Muscle layer of duodenum (tissue), 2 donors: ENCODE results near the gene ASPRV1.

Source experiments
- H3K27ac ChIP-seq: one replicate; pipeline ENCODE4 v1.7.0; 2013; ENCODE audit warnings: mild to moderate bottlenecking, low read length
- H3K27me3 ChIP-seq: one replicate; pipeline ENCODE4 v1.7.0; 2013; ENCODE audit warnings: low read depth, mild to moderate bottlenecking, control low read depth, low read length
- H3K36me3 ChIP-seq, 2 donors: one replicate each; pipeline ENCODE4 v1.7.0; 2013; ENCODE audit warnings: low read length in 2 of 2, control low read depth in 1 of 2, mild to moderate bottlenecking in 1 of 2; ENCODE audit not compliant: insufficient read depth in 2 of 2, control insufficient read depth in 1 of 2
- H3K4me1 ChIP-seq, 2 donors: one replicate each; pipeline ENCODE4 v1.7.0; 2013; ENCODE audit warnings: low read length in 2 of 2, mild to moderate bottlenecking in 2 of 2, control low read depth in 1 of 2, moderate library complexity in 1 of 2; ENCODE audit not compliant: insufficient read depth in 2 of 2, control insufficient read depth in 1 of 2
- H3K4me3 ChIP-seq, 2 donors: one replicate each; pipeline ENCODE4 v1.7.0; 2013; ENCODE audit warnings: low read length in 2 of 2, low read depth in 1 of 2, mild to moderate bottlenecking in 1 of 2
- H3K9me3 ChIP-seq, 2 donors: one replicate each; pipeline ENCODE4 v1.7.0; 2013; ENCODE audit warnings: low read length in 2 of 2, control low read depth in 1 of 2, mild to moderate bottlenecking in 1 of 2; ENCODE audit not compliant: control insufficient read depth in 1 of 2
- donor health status: healthy.

ASPRV1 gene

GRCh38 chr2:69985688-69986087 is 24.3 kb upstream of the ASPRV1 start:
- Histone ChIP-seq H3K9me3 (no peaks in the 10 kb centered on the region), H3K4me3 (no peak overlapping the region), H3K4me1 (no peaks in the 10 kb centered on the region), H3K27me3 (no peaks in the 10 kb centered on the region), H3K27ac (no peak overlapping the region), H3K36me3 (no peaks in the 10 kb centered on the region)

- no peaks in the 10 kb centered on the region for H3K27me3 ChIP-seq
- H3K9me3 ChIP-seq = no peaks in the 10 kb centered on the region
- no peaks in the 10 kb centered on the region for H3K36me3 ChIP-seq
- no peaks in the 10 kb centered on the region for H3K4me1 ChIP-seq
- no peak overlapping the region for H3K4me3 ChIP-seq
- no peak overlapping the region for H3K27ac ChIP-seq
These were observed 23.8 kb upstream of the ASPRV1 start for GRCh38 chr2:69985216-69985615.

DNA sequence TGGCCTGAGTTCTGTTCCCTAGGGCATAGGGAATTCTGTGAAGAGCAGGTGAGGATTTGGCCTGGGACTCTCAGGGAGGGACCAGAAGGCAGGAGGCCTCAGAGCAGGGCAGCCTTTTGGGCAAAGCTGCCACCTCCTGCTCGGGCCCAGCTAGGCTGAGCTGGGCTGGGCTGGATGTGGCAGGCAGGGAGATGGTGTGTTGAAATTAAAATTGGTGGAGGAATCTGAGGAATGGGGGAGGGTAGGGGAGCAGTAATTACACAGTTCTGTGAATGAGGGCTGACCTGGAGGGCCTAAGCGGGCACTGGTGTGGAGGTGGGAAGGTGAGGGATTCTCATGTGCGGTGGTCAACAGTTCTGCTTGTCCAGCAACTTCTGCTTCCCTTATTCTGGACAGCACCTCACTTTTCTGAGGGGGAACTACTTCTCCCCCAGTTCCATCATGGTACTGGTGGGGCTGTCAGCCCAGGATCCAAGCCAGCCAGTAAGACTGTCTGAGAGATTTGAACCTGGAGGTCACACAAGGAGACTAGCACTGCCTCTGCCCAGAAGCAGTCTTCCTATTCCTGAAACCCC is 22.0 kb upstream of the ASPRV1 start:
- Histone ChIP-seq H3K36me3 (no peaks in the 10 kb centered on the region), H3K27ac (no peak overlapping the region), H3K9me3 (no peaks in the 10 kb centered on the region), H3K4me3 (no peak overlapping the region), H3K27me3 (no peaks in the 10 kb centered on the region), H3K4me1 (no peaks in the 10 kb centered on the region)

DNA sequence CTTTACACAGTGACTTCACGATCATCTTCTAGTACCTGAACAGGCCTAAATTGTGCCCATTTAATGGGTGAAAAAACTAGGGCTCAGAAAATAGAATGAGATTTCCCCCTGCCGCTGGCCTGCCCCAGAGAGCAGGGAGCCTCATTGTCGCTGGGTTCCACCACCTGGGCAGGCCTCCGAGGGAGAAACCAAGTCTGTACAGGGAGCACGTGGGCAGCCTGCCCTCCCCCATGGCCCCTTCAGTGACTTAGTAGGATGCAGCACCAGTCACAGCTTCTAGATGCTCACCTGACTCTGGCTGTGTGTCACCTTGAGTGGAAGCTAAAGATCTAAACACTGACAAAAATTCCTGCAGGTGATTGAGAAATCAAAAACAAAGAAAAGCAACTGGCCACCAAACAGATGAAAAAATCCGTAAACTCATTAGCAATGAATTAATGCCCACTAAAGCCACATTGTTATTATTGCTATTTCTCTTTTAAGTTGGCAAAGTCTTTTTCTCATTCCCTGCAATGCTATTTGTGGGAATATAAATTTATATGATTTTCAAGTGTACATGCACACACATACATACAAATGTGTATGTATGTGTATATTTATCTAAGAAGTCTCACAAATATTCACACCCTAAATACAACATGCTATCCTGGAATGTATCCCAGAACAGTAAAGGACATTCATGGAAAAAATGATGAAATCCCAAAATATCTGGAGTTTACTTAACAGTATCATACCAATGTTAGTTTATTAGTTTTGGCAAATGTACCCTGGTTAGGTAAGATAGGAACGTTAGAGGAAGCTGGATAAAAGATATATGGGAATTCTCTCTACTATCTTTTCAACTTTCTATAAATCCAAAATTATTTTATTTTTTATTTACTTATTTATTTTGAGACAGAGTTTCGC is 18.7 kb upstream of the ASPRV1 start:
- no peaks in the 10 kb centered on the region for H3K36me3 ChIP-seq
- no peak overlapping the region for H3K27ac ChIP-seq
- no peak overlapping the region for H3K4me3 ChIP-seq
- no peaks in the 10 kb centered on the region for H3K4me1 ChIP-seq
- no peaks in the 10 kb centered on the region for H3K9me3 ChIP-seq
- no peaks in the 10 kb centered on the region for H3K27me3 ChIP-seq

DNA sequence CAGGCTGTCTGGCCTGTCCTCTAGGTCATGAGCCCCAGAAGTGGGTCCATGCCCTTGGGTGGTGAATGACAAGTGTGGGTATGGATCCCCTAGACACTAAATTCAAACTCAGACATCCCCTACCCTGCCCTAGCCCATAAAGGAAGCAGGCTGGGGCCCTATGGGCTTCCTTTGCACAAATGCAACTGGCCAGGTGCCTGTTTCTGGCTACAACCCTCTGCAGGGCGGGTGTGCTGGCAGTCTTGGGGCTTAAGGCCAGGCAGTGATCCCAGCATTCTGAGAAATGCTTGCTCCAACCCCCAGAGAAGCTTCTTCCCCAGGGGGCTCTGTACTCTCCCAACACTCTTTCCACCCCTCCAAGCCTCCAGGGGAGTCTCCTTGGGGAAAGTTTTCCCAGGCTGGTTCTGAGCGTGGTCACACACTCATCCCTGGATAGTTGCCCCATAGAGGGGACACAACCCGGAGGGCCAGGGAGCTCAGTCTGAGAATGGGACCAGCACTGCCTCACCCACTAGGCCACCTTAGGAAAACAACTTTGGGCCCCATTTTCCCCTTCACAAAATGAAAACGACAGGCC is 16.6 kb upstream of the ASPRV1 start:
- no peak overlapping the region for H3K27ac ChIP-seq
- no peaks in the 10 kb centered on the region for H3K4me1 ChIP-seq
- no peaks in the 10 kb centered on the region for H3K36me3 ChIP-seq
- no peak overlapping the region for H3K4me3 ChIP-seq
- H3K9me3 ChIP-seq = no peaks in the 10 kb centered on the region
- no peaks in the 10 kb centered on the region for H3K27me3 ChIP-seq

DNA sequence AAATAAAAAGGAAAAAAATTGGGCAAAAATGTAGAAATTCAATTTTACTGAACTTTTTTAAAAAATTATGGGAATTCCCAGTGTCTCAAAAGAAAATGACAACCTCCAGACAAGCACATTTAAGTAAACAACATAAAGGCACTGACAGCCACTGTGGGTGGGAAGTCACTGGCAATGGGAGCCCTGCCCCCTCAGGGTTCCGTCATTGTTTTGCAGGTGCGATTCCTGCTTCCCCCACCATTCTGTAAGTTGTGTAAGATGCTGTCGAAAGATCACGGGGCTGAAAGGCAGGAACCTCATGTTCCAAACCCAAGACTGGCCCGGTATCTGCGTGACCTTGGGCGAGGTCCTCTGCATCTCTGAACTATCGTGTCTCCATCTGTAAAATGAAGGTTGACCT is 15.8 kb upstream of the ASPRV1 start:
- no peaks in the 10 kb centered on the region for H3K27me3 ChIP-seq
- H3K36me3 ChIP-seq = no peaks in the 10 kb centered on the region
- no peak overlapping the region for H3K27ac ChIP-seq
- no peaks in the 10 kb centered on the region for H3K4me1 ChIP-seq
- H3K4me3 ChIP-seq = no peak overlapping the region
- no peaks in the 10 kb centered on the region for H3K9me3 ChIP-seq

GRCh38 chr2:69975853-69976462 is 14.5 kb upstream of the ASPRV1 start:
- Histone ChIP-seq H3K4me3 (no peak overlapping the region), H3K36me3 (no peaks in the 10 kb centered on the region), H3K9me3 (no peaks in the 10 kb centered on the region), H3K27me3 (no peaks in the 10 kb centered on the region), H3K4me1 (no peaks in the 10 kb centered on the region), H3K27ac (no peak overlapping the region)

GRCh38 chr2:69975136-69975852 is 13.9 kb upstream of the ASPRV1 start:
- no peaks in the 10 kb centered on the region for H3K9me3 ChIP-seq
- no peak overlapping the region for H3K4me3 ChIP-seq
- H3K27ac ChIP-seq = no peak overlapping the region
- no peaks in the 10 kb centered on the region for H3K36me3 ChIP-seq
- no peaks in the 10 kb centered on the region for H3K27me3 ChIP-seq
- no peaks in the 10 kb centered on the region for H3K4me1 ChIP-seq

GRCh38 chr2:69973335-69973735 is 11.9 kb upstream of the ASPRV1 start:
- Histone ChIP-seq H3K4me1 (no peaks in the 10 kb centered on the region), H3K27me3 (no peaks in the 10 kb centered on the region), H3K4me3 (no peak overlapping the region), H3K9me3 (no peaks in the 10 kb centered on the region), H3K36me3 (no peaks in the 10 kb centered on the region), H3K27ac (no peak overlapping the region)

GRCh38 chr2:69972822-69973221 is 11.4 kb upstream of the ASPRV1 start:
- Histone ChIP-seq H3K27me3 (no peaks in the 10 kb centered on the region), H3K4me3 (no peak overlapping the region), H3K4me1 (no peaks in the 10 kb centered on the region), H3K9me3 (no peaks in the 10 kb centered on the region), H3K27ac (no peak overlapping the region), H3K36me3 (no peaks in the 10 kb centered on the region)

DNA sequence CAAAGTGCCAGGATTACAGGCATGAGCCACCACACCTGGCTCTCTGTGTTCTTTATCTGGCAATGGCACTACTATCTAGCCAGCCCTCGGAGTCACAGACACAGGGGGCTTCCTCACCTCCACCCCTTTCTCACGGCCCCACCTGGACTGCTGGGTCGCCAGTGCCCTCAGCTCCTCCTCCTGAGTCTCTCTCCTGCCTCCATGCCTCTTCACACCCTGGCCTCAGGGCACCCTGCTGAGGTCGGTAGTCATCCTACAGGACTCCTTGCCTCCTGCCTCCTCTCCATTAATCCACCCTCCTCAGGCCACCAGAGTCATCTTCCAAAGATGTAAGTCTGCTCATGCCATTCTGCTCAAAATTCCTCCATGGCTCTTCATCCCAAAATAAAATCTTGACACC is 8.6 kb upstream of the ASPRV1 start:
- Histone ChIP-seq H3K9me3 (no peaks in the 10 kb centered on the region), H3K27me3 (no peaks in the 10 kb centered on the region), H3K27ac (no peak overlapping the region), H3K4me3 (no peak overlapping the region), H3K36me3 (no peaks in the 10 kb centered on the region), H3K4me1 (no peaks in the 10 kb centered on the region)
